Measurements from ENCODE around the gene MYH11.

DNA sequence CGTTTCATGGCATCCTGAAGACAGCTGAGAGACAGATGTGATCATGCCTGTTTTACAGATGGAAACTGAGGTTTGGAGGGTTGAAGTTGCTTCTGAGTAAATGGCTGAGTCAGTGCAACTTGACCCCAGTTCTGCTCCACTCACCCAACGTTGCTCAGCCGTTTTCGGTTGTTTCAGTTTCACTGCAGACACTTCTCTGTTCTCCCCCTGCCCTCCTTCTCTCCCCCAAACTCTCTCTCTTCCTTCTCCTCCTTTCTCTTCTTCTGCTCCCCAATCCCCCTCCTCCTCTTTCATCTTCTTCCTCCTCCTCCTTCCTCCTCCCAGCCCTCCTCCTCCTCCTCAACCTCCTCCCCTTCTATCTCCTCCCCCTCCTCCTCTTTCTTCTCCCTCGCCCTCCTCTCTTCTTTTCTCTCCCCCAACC lies 41.0 kb upstream of the MYH11 start:
- TF ChIP-seq ZNF746 (CRISPR knock-in tag; IDR thresholded peaks at IDR 0.05) (no peak), NR3C1 (CRISPR knock-in tag; IDR thresholded peaks at IDR 0.05) (no peak)
- TF ChIP-seq, protein P1, sequence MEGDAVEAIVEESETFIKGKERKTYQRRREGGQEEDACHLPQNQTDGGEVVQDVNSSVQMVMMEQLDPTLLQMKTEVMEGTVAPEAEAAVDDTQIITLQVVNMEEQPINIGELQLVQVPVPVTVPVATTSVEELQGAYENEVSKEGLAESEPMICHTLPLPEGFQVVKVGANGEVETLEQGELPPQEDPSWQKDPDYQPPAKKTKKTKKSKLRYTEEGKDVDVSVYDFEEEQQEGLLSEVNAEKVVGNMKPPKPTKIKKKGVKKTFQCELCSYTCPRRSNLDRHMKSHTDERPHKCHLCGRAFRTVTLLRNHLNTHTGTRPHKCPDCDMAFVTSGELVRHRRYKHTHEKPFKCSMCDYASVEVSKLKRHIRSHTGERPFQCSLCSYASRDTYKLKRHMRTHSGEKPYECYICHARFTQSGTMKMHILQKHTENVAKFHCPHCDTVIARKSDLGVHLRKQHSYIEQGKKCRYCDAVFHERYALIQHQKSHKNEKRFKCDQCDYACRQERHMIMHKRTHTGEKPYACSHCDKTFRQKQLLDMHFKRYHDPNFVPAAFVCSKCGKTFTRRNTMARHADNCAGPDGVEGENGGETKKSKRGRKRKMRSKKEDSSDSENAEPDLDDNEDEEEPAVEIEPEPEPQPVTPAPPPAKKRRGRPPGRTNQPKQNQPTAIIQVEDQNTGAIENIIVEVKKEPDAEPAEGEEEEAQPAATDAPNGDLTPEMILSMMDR (CRISPR knock-in tag; IDR thresholded peaks at IDR 0.05): no peak
- TF ChIP-seq, protein P2, sequence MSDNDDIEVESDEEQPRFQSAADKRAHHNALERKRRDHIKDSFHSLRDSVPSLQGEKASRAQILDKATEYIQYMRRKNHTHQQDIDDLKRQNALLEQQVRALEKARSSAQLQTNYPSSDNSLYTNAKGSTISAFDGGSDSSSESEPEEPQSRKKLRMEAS (IDR thresholded peaks at IDR 0.05): no peak

All from HepG2 (cell line).